Thyroid gland (tissue), 4 donors: ENCODE results near the gene SLC30A7.

Experiments
- CTCF ChIP-seq, 6 experiments: fragments of 200-600 bp in 3 of 6; fragments of 450-650 bp in 3 of 6; sonication (generic) in 3 of 6; IDR thresholded peaks; one replicate each; pipeline ENCODE4 v1.5.1; 2016 to 2019; ENCODE audit warnings: antibody characterized with exemption in 6 of 6, mild to moderate bottlenecking in 2 of 6, inconsistent platforms in 1 of 6, moderate library complexity in 1 of 6
- POLR2A ChIP-seq, 2 donors: fragments of 450-650 bp; IDR thresholded peaks; one replicate each; pipeline ENCODE4 v1.6.1; 2017; ENCODE audit warnings: antibody characterized with exemption in 2 of 2, mild to moderate bottlenecking in 2 of 2, moderate library complexity in 1 of 2

GRCh38 chr1:100905181-100905580 is 9.3 kb downstream of the SLC30A7 start:
- TF ChIP-seq CTCF (IDR thresholded peaks at IDR 0.05) (no peak), POLR2A (IDR thresholded peaks at IDR 0.05) (no peak)
